Measurements from ENCODE around the gene UMOD. TPM values are rescaled to one million over a fixed set of nuclear protein-coding genes. Genes with fewer than 3 reads are reported as not detected.

Gene UMOD
- total and polyA plus RNA-seq, 12 donors: not detected

GRCh38 chr16:20327444-20328041 is 25.0 kb downstream of the UMOD start, which contains the start of gene GP2:
Gene GP2 (minus strand): TSS chr16:20327513. CDS start chr16:20326431, 1,082 bp downstream.
- intact Hi-C loops (cut with DNase I): no loop called here
- WGBS, 2 donors: 73 to 78% methylated on average over 7 of the region's 7 CpGs
- Histone ChIP-seq H3K27me3 (peaks cover 0 to 12% (median 8%) of the 10 kb centered on the region in 7 donors), H3K4me1 (no peaks in the 10 kb centered on the region), H3K4me3 (no peak within 1 kb of the TSS), H3K9me3 (no peaks in the 10 kb centered on the region), H3K36me3 (no peaks in the 10 kb centered on the region), H3K27ac (no peak within 1 kb of the TSS)
- no peak for DNase-seq
- no peak for TF ChIP-seq CTCF (IDR thresholded peaks at IDR 0.05)
- no peak for ATAC-seq

GRCh38 chr16:20326321-20326720 is 26.2 kb downstream of the UMOD start:
- 56 to 60% methylated on average over 3 of the region's 3 CpGs for WGBS, 2 donors
- DNase-seq (no peak), ATAC-seq (no peak)
- H3K4me1 ChIP-seq: no peaks in the 10 kb centered on the region
- TF ChIP-seq CTCF (IDR thresholded peaks at IDR 0.05): no peak
- peaks cover 0 to 10% (median 5%) of the 10 kb centered on the region in 7 donors for H3K27me3 ChIP-seq
- no peak overlapping the region for H3K27ac ChIP-seq
- H3K4me3 ChIP-seq: no peak overlapping the region
- no peaks in the 10 kb centered on the region for H3K36me3 ChIP-seq
- H3K9me3 ChIP-seq: no peaks in the 10 kb centered on the region
- intact Hi-C loops (cut with DNase I): no loop called here

GRCh38 chr16:20325005-20325404 is 27.5 kb downstream of the UMOD start:
- no peak for TF ChIP-seq CTCF (IDR thresholded peaks at IDR 0.05)
- WGBS, 2 donors: 63 to 76% methylated on average over 3 of the region's 3 CpGs
- ATAC-seq: no peak
- Histone ChIP-seq H3K4me3 (no peak overlapping the region), H3K36me3 (no peaks in the 10 kb centered on the region), H3K27ac (no peak overlapping the region), H3K4me1 (no peaks in the 10 kb centered on the region), H3K27me3 (peaks cover 0 to 11% (median 2%) of the 10 kb centered on the region in 7 donors), H3K9me3 (no peaks in the 10 kb centered on the region)
- no peak for DNase-seq
- intact Hi-C loops (cut with DNase I): no loop called here

- ATAC-seq: no peak
- 78 to 82% methylated on average over 9 of the region's 9 CpGs for WGBS, 2 donors
- DNase-seq: no peak
- peaks cover 0 to 11% (median 7%) of the 10 kb centered on the region in 7 donors for H3K27me3 ChIP-seq
- intact Hi-C loops (cut with DNase I): no loop called here
- H3K4me1 ChIP-seq: no peaks in the 10 kb centered on the region
- no peak overlapping the region for H3K4me3 ChIP-seq
- H3K36me3 ChIP-seq: no peaks in the 10 kb centered on the region
- H3K27ac ChIP-seq: no peak overlapping the region
- no peaks in the 10 kb centered on the region for H3K9me3 ChIP-seq
- no peak for TF ChIP-seq CTCF (IDR thresholded peaks at IDR 0.05)
Measured at GRCh38 chr16:20323591-20324117, 28.9 kb downstream of the UMOD start.

Data from heart right ventricle (tissue), 16 donors.